Measurements from ENCODE around the gene TCHHL1. TPM values are rescaled to one million over a fixed set of nuclear protein-coding genes. Genes with fewer than 3 reads are reported as not detected.

TCHHL1 gene
- 1 to 10 TPM in 3 of 4 donors, not detected in 1; 1.7 to 4.4 (median 3.3) TPM for total RNA-seq

- H3K4me3 ChIP-seq = no peak within 1 kb of the TSS
- no peak for TF ChIP-seq CTCF (IDR thresholded peaks at IDR 0.05)
- TF ChIP-seq POLR2AphosphoS5 (IDR thresholded peaks at IDR 0.05) = no peak
- no peak for TF ChIP-seq POLR2A (IDR thresholded peaks at IDR 0.05)
- TF ChIP-seq EP300 (IDR thresholded peaks at IDR 0.05) = no peak
- DNase-seq (ENCODE audit: low spot score in 2 of 2) = no peak
- no peaks in the 10 kb centered on the region for H3K36me3 ChIP-seq
- no peaks in the 10 kb centered on the region for H3K4me1 ChIP-seq
- no peaks in the 10 kb centered on the region for H3K9me3 ChIP-seq
- WGBS = 55% methylated on average over 5 of the region's 5 CpGs
- no peak within 1 kb of the TSS for H3K27ac ChIP-seq
- H3K27me3 ChIP-seq = peaks cover 17% of the 10 kb centered on the region
Measured at GRCh38 chr1:152089014-152089674, at the start of gene TCHHL1. TCHHL1 (minus strand) TSS chr1:152089064; CDS start chr1:152088143, 921 bp downstream.

GRCh38 chr1:152137215-152137614 lies 48.4 kb upstream of the TCHHL1 start:
- peaks cover 7% of the 10 kb centered on the region for H3K9me3 ChIP-seq
- H3K27ac ChIP-seq = no peak overlapping the region
- no peak for TF ChIP-seq EP300 (IDR thresholded peaks at IDR 0.05)
- TF ChIP-seq CTCF (IDR thresholded peaks at IDR 0.05) = no peak
- no peak for TF ChIP-seq POLR2AphosphoS5 (IDR thresholded peaks at IDR 0.05)
- TF ChIP-seq POLR2A (IDR thresholded peaks at IDR 0.05) = no peak
- H3K4me3 ChIP-seq = no peak overlapping the region
- no peak for DNase-seq (ENCODE audit: low spot score in 2 of 2)
- no peaks in the 10 kb centered on the region for H3K36me3 ChIP-seq
- H3K4me1 ChIP-seq = peaks cover 6% of the 10 kb centered on the region
- H3K27me3 ChIP-seq = no peaks in the 10 kb centered on the region

- H3K36me3 ChIP-seq = no peaks in the 10 kb centered on the region
- no peaks in the 10 kb centered on the region for H3K4me1 ChIP-seq
- H3K27me3 ChIP-seq = peaks cover 36% of the 10 kb centered on the region
- TF ChIP-seq POLR2A (IDR thresholded peaks at IDR 0.05) (no peak), CTCF (IDR thresholded peaks at IDR 0.05) (no peak), POLR2AphosphoS5 (IDR thresholded peaks at IDR 0.05) (no peak), EP300 (IDR thresholded peaks at IDR 0.05) (no peak)
- peaks cover 8% of the 10 kb centered on the region for H3K9me3 ChIP-seq
- H3K4me3 ChIP-seq = no peak overlapping the region
- no peak overlapping the region for H3K27ac ChIP-seq
- no peak for DNase-seq (ENCODE audit: low spot score in 2 of 2)
Measured at GRCh38 chr1:152130186-152130585, 41.3 kb upstream of the TCHHL1 start.

GRCh38 chr1:152127673-152128072 lies 38.8 kb upstream of the TCHHL1 start:
- no peak overlapping the region for H3K27ac ChIP-seq
- no peak for TF ChIP-seq POLR2AphosphoS5 (IDR thresholded peaks at IDR 0.05)
- TF ChIP-seq EP300 (IDR thresholded peaks at IDR 0.05) = no peak
- TF ChIP-seq CTCF (IDR thresholded peaks at IDR 0.05) = no peak
- no peak for TF ChIP-seq POLR2A (IDR thresholded peaks at IDR 0.05)

GRCh38 chr1:152125834-152126443 lies 37.1 kb upstream of the TCHHL1 start:
- no peak for DNase-seq (ENCODE audit: low spot score in 2 of 2)
- TF ChIP-seq POLR2AphosphoS5 (IDR thresholded peaks at IDR 0.05) = no peak
- TF ChIP-seq EP300 (IDR thresholded peaks at IDR 0.05) = no peak
- no peak for TF ChIP-seq CTCF (IDR thresholded peaks at IDR 0.05)
- TF ChIP-seq POLR2A (IDR thresholded peaks at IDR 0.05) = no peak
- Histone ChIP-seq H3K9me3 (no peaks in the 10 kb centered on the region), H3K27ac (no peak overlapping the region), H3K36me3 (no peaks in the 10 kb centered on the region), H3K4me3 (no peak overlapping the region), H3K27me3 (peaks cover 46% of the 10 kb centered on the region), H3K4me1 (no peaks in the 10 kb centered on the region)
- 68% methylated on average over 6 of the region's 6 CpGs for WGBS

More at GRCh38 chr1:152127673-152128072, 38.8 kb upstream of the TCHHL1 start:
- H3K4me3 ChIP-seq = no peak overlapping the region
- no peaks in the 10 kb centered on the region for H3K4me1 ChIP-seq
- peaks cover 4% of the 10 kb centered on the region for H3K9me3 ChIP-seq
- DNase-seq (ENCODE audit: low spot score in 2 of 2) = no peak
- no peaks in the 10 kb centered on the region for H3K36me3 ChIP-seq
- peaks cover 44% of the 10 kb centered on the region for H3K27me3 ChIP-seq
